Heart left ventricle (tissue), 16 donors: ENCODE data around the gene CIDEC. TPM values are rescaled to one million over a fixed set of nuclear protein-coding genes. Genes with fewer than 3 reads are reported as not detected.

ENCODE experiments used
- ATAC-seq, 4 donors: fragments of 200-7000 bp; cut with Tn5 transposase; one replicate each; pipeline ENCODE4 v1.9.1; 2020 to 2022; ENCODE audit warnings: moderate library complexity in 4 of 4, mild to moderate bottlenecking in 3 of 4, moderate number of reproducible peaks in 1 of 4
- DNase-seq, 5 donors: peaks; one replicate each; pipeline ENCODE4 v3.0.0-alpha.2; 2020
- H3K27ac ChIP-seq, 12 donors: fragments of 200-600 bp; sonication (generic) in 4 of 12; one replicate each; pipeline versions ENCODE4 v1.5.0 to v1.8.0; 2016 to 2022; ENCODE audit warnings: mild to moderate bottlenecking in 2 of 12
- H3K27me3 ChIP-seq, 9 donors: fragments of 200-600 bp; sonication (generic) in 2 of 9; one replicate each; pipeline versions ENCODE4 v1.5.1 to v1.8.0; 2016 to 2022; ENCODE audit warnings: mild to moderate bottlenecking in 3 of 9
- H3K36me3 ChIP-seq, 9 donors: fragments of 200-600 bp; sonication (generic) in 2 of 9; one replicate each; pipeline versions ENCODE4 v1.5.0 to v1.8.0; 2018 to 2022; ENCODE audit warnings: mild to moderate bottlenecking in 2 of 9
- H3K4me1 ChIP-seq, 12 donors: fragments of 200-600 bp; sonication (generic) in 4 of 12; one replicate each; pipeline versions ENCODE4 v1.5.0 to v1.8.0; 2016 to 2022; ENCODE audit warnings: mild to moderate bottlenecking in 3 of 12
- H3K4me3 ChIP-seq, 12 donors: fragments of 200-600 bp; sonication (generic) in 4 of 12; one replicate each; pipeline versions ENCODE4 v1.5.0 to v1.8.0; 2017 to 2022; ENCODE audit warnings: mild to moderate bottlenecking in 9 of 12, moderate library complexity in 4 of 12
- H3K9me3 ChIP-seq, 12 donors: fragments of 200-600 bp; sonication (generic) in 4 of 12; one replicate each; pipeline versions ENCODE4 v1.5.0 to v1.8.0; 2016 to 2022; ENCODE audit warnings: mild to moderate bottlenecking in 1 of 12
- POLR2A ChIP-seq, 2 donors: fragments of 450-650 bp; IDR thresholded peaks; one replicate each; pipeline ENCODE4 v1.6.1; 2017; ENCODE audit warnings: antibody characterized with exemption in 2 of 2, mild to moderate bottlenecking in 2 of 2, moderate library complexity in 2 of 2
- WGBS, 4 donors: extraction: QIAGEN DNeasy Blood & Tissue Kit in 2 of 4; methylation state at CpG; one replicate each; pipeline versions ENCODE4 v1.1.5 to v1.1.7; 2013 to 2018; 5-methylcytosine and 5-hydroxymethylcytosine counted together
- intact Hi-C, 10 donors: fragments of 100-400 bp; cut with DNase I; formaldehyde crosslinking; loops; one replicate each; pipeline versions ENCODE4 v1.11.1 to v1.14.2; 2022
- polyA plus RNA-seq, 2 donors: library from polyadenylated mRNA; stranded (reverse); fragments of 200-250 nt; gene quantifications; one replicate each; pipeline ENCODE4 v1.2.3, GENCODE V29; 2013
- total RNA-seq, 9 donors: library from RNA; depleted of rRNA in 2 of 9; stranded (reverse); fragments of >200 nt in 2 of 9; fragmentation: NEBNext Ultra II Directional in 3 of 9; extraction: Animal tissue kit (Norgen Biotek cat#: 25700) in 3 of 9; gene quantifications; one replicate each; pipeline versions ENCODE4 v1.1.0 to v1.2.4, GENCODE V29; 2016 to 2023
- TF ChIP-seq, protein P1 (sequence below), 12 donors: fragments of 200-600 bp; sonication (generic) in 4 of 12; IDR thresholded peaks; one replicate each; pipeline versions ENCODE4 v1.5.0 to v1.8.0; 2018 to 2022; ENCODE audit warnings: antibody characterized with exemption in 12 of 12, mild to moderate bottlenecking in 5 of 12
- donor health status: ischemic (EF 13 %, LVEDD 7.1; RV severe dilation, severe dysfunction).
- donor health status: healthy with polysubstance abuse.
- donor health status: DM: no; HTN: yes; CAD: no.
- donor health status: DM: no; HTN: no; CAD: no.
- donor health status: ischemic (EF 25% LVEDD 6.9; RV normal size, moderate dysfunction).
- donor health status: ischemic (EF 25% LVEDD 5.7; RV mildly dilated, moderate dysfunction).
- donor health status: healthy.
- donor health status: DM: yes; HTN: yes; CAD: no.
- donor health status: ischemic (EF 35%, LVEDD 5.7; RV mildly dilated, moderate dysfunction).
- donor health status: nonischemic (EF 11% LVEDD 7.7; RV severe dilation, severe dysfunction).
- donor health status: DM: yes; HTN: yes; CAD: no.
- donor health status: PGD.
- donor health status: ischemic (EF 29% LVEDD 5.4; RV normal size, mild dysfunction).
- donor health status: nonischemic (EF 23%, LVEDD 6.1; RV moderate dilation, normal function).

CIDEC gene
- total and polyA plus RNA-seq, 11 donors: 0.72 to 59.0 (median 4.0) TPM; not detected in 2

DNA sequence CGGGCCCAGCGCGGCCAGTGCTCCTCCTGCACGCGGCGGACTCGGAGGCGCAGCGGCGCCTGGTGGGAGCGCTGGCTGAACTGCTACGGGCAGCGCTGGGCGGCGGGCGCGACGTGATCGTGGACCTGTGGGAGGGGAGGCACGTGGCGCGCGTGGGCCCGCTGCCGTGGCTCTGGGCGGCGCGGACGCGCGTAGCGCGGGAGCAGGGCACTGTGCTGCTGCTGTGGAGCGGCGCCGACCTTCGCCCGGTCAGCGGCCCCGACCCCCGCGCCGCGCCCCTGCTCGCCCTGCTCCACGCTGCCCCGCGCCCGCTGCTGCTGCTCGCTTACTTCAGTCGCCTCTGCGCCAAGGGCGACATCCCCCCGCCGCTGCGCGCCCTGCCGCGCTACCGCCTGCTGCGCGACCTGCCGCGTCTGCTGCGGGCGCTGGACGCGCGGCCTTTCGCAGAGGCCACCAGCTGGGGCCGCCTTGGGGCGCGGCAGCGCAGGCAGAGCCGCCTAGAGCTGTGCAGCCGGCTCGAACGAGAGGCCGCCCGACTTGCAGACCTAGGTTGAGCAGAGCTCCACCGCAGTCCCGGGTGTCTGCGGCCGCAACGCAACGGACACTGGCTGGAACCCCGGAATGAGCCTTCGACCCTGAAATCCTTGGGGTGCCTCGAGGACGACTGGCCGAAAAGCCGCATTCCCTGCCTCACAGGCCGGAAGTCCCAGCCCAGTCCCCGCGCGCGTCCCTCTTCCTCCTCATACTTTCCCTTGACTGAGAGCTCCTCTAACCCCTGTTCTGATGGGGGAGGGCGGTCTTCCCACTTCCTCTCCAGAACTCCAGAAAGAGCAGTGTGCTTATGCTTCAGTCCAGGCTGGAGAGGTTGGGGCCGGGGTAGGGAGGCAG, 35.4 kb upstream of the CIDEC start:
- TF ChIP-seq, protein P1, sequence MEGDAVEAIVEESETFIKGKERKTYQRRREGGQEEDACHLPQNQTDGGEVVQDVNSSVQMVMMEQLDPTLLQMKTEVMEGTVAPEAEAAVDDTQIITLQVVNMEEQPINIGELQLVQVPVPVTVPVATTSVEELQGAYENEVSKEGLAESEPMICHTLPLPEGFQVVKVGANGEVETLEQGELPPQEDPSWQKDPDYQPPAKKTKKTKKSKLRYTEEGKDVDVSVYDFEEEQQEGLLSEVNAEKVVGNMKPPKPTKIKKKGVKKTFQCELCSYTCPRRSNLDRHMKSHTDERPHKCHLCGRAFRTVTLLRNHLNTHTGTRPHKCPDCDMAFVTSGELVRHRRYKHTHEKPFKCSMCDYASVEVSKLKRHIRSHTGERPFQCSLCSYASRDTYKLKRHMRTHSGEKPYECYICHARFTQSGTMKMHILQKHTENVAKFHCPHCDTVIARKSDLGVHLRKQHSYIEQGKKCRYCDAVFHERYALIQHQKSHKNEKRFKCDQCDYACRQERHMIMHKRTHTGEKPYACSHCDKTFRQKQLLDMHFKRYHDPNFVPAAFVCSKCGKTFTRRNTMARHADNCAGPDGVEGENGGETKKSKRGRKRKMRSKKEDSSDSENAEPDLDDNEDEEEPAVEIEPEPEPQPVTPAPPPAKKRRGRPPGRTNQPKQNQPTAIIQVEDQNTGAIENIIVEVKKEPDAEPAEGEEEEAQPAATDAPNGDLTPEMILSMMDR (IDR thresholded peaks at IDR 0.05): peak in 10 of 12 donors; percentile 8 to 63 (median 40)
- peak in 1 of 2 donors; percentile 37 for TF ChIP-seq POLR2A (IDR thresholded peaks at IDR 0.05)
- peaks cover 0 to 13% (median 5%) of the 10 kb centered on the region in 9 donors for H3K36me3 ChIP-seq
- H3K4me1 ChIP-seq: peaks cover 4 to 42% (median 30%) of the 10 kb centered on the region in 12 donors
- H3K27ac ChIP-seq: peak overlapping the region; percentile 73 to 96 (median 91)
- no peaks in the 10 kb centered on the region for H3K27me3 ChIP-seq
- DNase-seq (peak; percentile 78 to 86 (median 80)), ATAC-seq (peak; percentile 42 to 70 (median 66))
- H3K4me3 ChIP-seq: peak overlapping the region; percentile 49 to 87 (median 65)
- no peaks in the 10 kb centered on the region for H3K9me3 ChIP-seq
- WGBS, 4 donors: 0 to 2% (median 0%) methylated on average over 50 to 99 of the region's 99 CpGs
- intact Hi-C loops: loop anchor here in 2 of 10 donors (1.0 to 10.0 kb wide), 8 partner anchors 17 to 413 kb away; partner anchors contain the start of genes CRELD1 (in 2 of the 2), ARPC4 (in 1 of the 2), JAGN1 (in 1 of the 2) and RPUSD3 (in 1 of the 2)

DNA sequence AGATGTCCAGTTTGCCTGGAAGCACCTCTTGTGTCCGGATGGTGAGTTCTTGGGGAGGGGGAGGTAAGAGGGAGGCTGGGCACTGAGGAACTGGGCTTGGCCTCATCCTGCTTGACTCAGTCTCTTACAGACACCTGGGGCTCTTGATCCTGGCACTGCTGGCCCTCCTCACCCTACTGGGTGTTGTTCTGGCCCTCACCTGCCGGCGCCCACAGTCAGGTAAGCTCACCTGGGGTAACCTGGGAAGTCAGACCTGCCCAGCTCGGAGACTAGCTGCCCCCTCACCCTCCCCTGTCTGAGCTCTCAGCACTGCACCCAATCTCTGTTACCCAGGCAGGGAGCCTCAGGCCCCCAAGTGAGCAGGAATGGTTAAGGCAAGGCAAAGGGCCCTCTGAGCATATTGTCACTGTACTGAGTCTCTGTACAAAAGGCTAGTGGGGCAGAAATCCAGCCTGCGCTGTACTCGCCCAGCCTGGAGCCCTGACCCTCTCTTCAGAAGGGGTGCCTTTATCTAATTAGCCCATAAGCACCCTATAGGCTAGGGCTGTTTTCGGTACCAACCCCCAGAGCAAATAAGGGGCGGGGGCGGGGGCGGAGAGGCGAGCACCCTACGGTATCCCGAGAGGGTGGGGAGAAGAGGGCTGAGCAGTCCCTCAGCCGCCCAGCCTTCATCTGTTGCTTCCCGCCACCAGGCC, 34.7 kb upstream of the CIDEC start:
- no peak for DNase-seq
- intact Hi-C loops: loop anchor here in 3 of 10 donors (2.0 to 10.0 kb wide), 6 partner anchors 22 to 412 kb away; partner anchors contain the start of genes ARPC4 (in 1 of the 3), RPUSD3 (in 1 of the 3), TADA3 (in 1 of the 3) and TTLL3 (in 1 of the 3)
- H3K27ac ChIP-seq: peak overlapping the region; percentile 73 to 96 (median 91)
- peaks cover 0 to 5% (median 0%) of the 10 kb centered on the region in 9 donors for H3K36me3 ChIP-seq
- peak overlapping the region; percentile 49 to 87 (median 65) for H3K4me3 ChIP-seq
- H3K27me3 ChIP-seq: no peaks in the 10 kb centered on the region
- ATAC-seq: no peak
- H3K9me3 ChIP-seq: no peaks in the 10 kb centered on the region
- WGBS, 4 donors: 26 to 67% (median 32%) methylated on average over 4 to 15 of the region's 15 CpGs
- H3K4me1 ChIP-seq: peaks cover 4 to 42% (median 30%) of the 10 kb centered on the region in 12 donors
- TF ChIP-seq POLR2A (IDR thresholded peaks at IDR 0.05): no peak
- TF ChIP-seq, protein P1 (IDR thresholded peaks at IDR 0.05): no peak

DNA sequence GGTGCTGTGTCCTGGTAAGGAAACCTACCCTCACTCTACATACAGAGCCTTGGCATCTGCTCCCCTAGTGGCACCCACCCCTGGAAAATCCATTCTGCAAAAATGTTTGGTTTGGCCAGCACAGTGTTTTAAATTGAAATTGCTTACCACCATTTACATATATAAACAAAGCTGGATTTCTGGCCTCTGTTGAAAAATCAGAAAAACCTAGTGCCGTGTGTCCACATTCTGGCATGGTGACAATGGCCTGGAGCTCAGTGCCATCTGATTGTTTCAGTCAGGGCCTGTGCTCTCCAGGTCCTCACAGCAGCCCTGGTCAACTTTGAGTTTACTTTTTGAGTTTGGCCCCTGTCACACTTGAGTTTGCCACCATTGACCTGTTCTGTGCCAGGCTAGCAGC, 34.0 kb upstream of the CIDEC start:
- Histone ChIP-seq H3K4me3 (no peak overlapping the region), H3K27ac (peak overlapping the region in 1 of 12 donors; percentile 96), H3K27me3 (no peaks in the 10 kb centered on the region), H3K36me3 (peaks cover 0 to 5% (median 0%) of the 10 kb centered on the region in 9 donors), H3K4me1 (peaks cover 4 to 42% (median 30%) of the 10 kb centered on the region in 12 donors), H3K9me3 (no peaks in the 10 kb centered on the region)
- ATAC-seq (no peak), DNase-seq (no peak)
- no peak for TF ChIP-seq POLR2A (IDR thresholded peaks at IDR 0.05)
- TF ChIP-seq, protein P1 (IDR thresholded peaks at IDR 0.05): no peak
- WGBS, 4 donors: 69 to 78% (median 75%) methylated on average over 1 of the region's 1 CpG
- intact Hi-C loops: loop anchor here in 3 of 10 donors (2.0 to 10.0 kb wide), 4 partner anchors 21 to 119 kb away; partner anchors contain the start of genes ARPC4 (in 1 of the 3), RPUSD3 (in 1 of the 3) and TADA3 (in 1 of the 3)
